ENCODE results near the gene CEP290.
"Not testable (repeated sequence)": the region's sequence is repeated elsewhere in the genome, so short reads cannot be mapped to it uniquely, and the experiment has no call there.

GRCh38 chr12:88031161-88031560, 110.7 kb downstream of the CEP290 start:
- not testable (repeated sequence) for TF ChIP-seq CTCF (IDR thresholded peaks at IDR 0.05 in 8 of 11, conservative IDR thresholded peaks at IDR 0.05 in 3 of 11); POLR2A (IDR thresholded peaks at IDR 0.05); POLR2AphosphoS5 (IDR thresholded peaks at IDR 0.05)

Data from spleen (tissue), 7 donors.